Liver (tissue), 9 donors: ENCODE results near the gene TIMM17B. TPM values are rescaled to one million over a fixed set of nuclear protein-coding genes. Genes with fewer than 3 reads are reported as not detected.

Source experiments
- DNase-seq: peaks from one replicate; pipeline ENCODE4 v3.0.0-alpha.2; 2017; ENCODE audit warnings: low spot score
- H3K27ac ChIP-seq, 2 donors: one replicate each; pipeline ENCODE4 v1.7.0; 2013; ENCODE audit warnings: inconsistent platforms in 2 of 2, low read length in 2 of 2, control low read depth in 1 of 2, low read depth in 1 of 2, mild to moderate bottlenecking in 1 of 2
- H3K27me3 ChIP-seq, 4 donors: one replicate each; pipeline versions ENCODE4 v1.6.1 to v1.7.0; 2013; ENCODE audit warnings: low read length in 3 of 4, inconsistent platforms in 1 of 4, mild to moderate bottlenecking in 1 of 4, moderate library complexity in 1 of 4; ENCODE audit not compliant: control insufficient read depth in 4 of 4, insufficient read depth in 4 of 4
- H3K36me3 ChIP-seq, 4 donors: one replicate each; pipeline versions ENCODE4 v1.6.1 to v1.7.0; 2013; ENCODE audit warnings: low read length in 3 of 4, mild to moderate bottlenecking in 3 of 4, low read depth in 1 of 4, moderate library complexity in 1 of 4; ENCODE audit not compliant: control insufficient read depth in 4 of 4, insufficient read depth in 3 of 4
- H3K4me1 ChIP-seq, 4 donors: one replicate each; pipeline versions ENCODE4 v1.6.1 to v1.7.0; 2013; ENCODE audit warnings: low read length in 3 of 4, mild to moderate bottlenecking in 3 of 4, moderate library complexity in 1 of 4; ENCODE audit not compliant: control insufficient read depth in 4 of 4, insufficient read depth in 4 of 4
- H3K4me3 ChIP-seq, 3 donors: one replicate each; pipeline versions ENCODE4 v1.6.1 to v1.7.0; 2013; ENCODE audit warnings: low read length in 3 of 3, control low read depth in 1 of 3, low read depth in 1 of 3, mild to moderate bottlenecking in 1 of 3
- H3K9ac ChIP-seq, 2 donors: one replicate each; pipeline ENCODE4 v1.7.0; 2013; ENCODE audit warnings: low read length in 2 of 2, mild to moderate bottlenecking in 2 of 2, moderate library complexity in 2 of 2, control low read depth in 1 of 2, low read depth in 1 of 2
- H3K9me3 ChIP-seq, 4 donors: one replicate each; pipeline versions ENCODE4 v1.6.1 to v1.7.0; 2013; ENCODE audit warnings: low read length in 3 of 4; ENCODE audit not compliant: control insufficient read depth in 4 of 4
- EGR1 ChIP-seq, 2 donors: IDR thresholded peaks; 2 replicates each; pipeline ENCODE4 v1.6.1; 2016 to 2018; ENCODE audit warnings: antibody characterized with exemption in 2 of 2, low read depth in 2 of 2
- FOXA1 ChIP-seq: IDR thresholded peaks from 2 replicates; pipeline ENCODE4 v1.6.1; 2016; ENCODE audit warnings: antibody characterized with exemption
- FOXA2 ChIP-seq: IDR thresholded peaks from 2 replicates; pipeline ENCODE4 v1.6.1; 2016; ENCODE audit warnings: antibody characterized with exemption
- HNF4A ChIP-seq, 2 donors: conservative IDR thresholded peaks; 2 replicates each; pipeline ENCODE4 v1.6.1; 2016; ENCODE audit warnings: antibody characterized with exemption in 2 of 2, mild to moderate bottlenecking in 2 of 2
- HNF4G ChIP-seq: IDR thresholded peaks from 2 replicates; pipeline ENCODE4 v1.6.1; 2016; ENCODE audit warnings: antibody characterized with exemption
- NR2F2 ChIP-seq: IDR thresholded peaks from 2 replicates; pipeline ENCODE4 v1.6.1; 2016; ENCODE audit warnings: antibody characterized with exemption
- RAD21 ChIP-seq, 2 donors: IDR thresholded peaks; 2 replicates each; pipeline ENCODE4 v1.6.1; 2016; ENCODE audit warnings: antibody characterized with exemption in 2 of 2, mild to moderate bottlenecking in 2 of 2
- RXRA ChIP-seq, 2 donors: IDR thresholded peaks; 2 replicates each; pipeline ENCODE4 v1.6.1; 2017 to 2018; ENCODE audit warnings: antibody characterized with exemption in 2 of 2, mild to moderate bottlenecking in 1 of 2
- SP1 ChIP-seq: IDR thresholded peaks from 2 replicates; pipeline ENCODE4 v1.6.1; 2018; ENCODE audit warnings: antibody characterized with exemption, mild to moderate bottlenecking
- TAF1 ChIP-seq: conservative IDR thresholded peaks from 2 replicates; pipeline ENCODE4 v1.6.1; 2016; ENCODE audit warnings: antibody characterized with exemption, mild to moderate bottlenecking
- YY1 ChIP-seq: IDR thresholded peaks from 2 replicates; pipeline ENCODE4 v1.6.1; 2016; ENCODE audit warnings: antibody characterized with exemption, mild to moderate bottlenecking
- whole genome bisulfite sequencing: extraction: QIAGEN DNeasy Blood & Tissue Kit; methylation state at CpG from one replicate; pipeline ENCODE4 v1.1.7; 2013; 5-methylcytosine and 5-hydroxymethylcytosine counted together
- polyA plus RNA-seq, 2 donors: library from polyadenylated mRNA; stranded (reverse) in 1 of 2; unstranded in 1 of 2; fragments of 200-250 nt in 1 of 2; fragments of >200 nt in 1 of 2; fragmentation: Nextera tagmentation in 1 of 2; extraction: Ambion mirVana in 1 of 2; gene quantifications; one replicate each; pipeline versions ENCODE4 v1.2.1 to v1.2.3, GENCODE V29; 2013 to 2015
- total RNA-seq, 2 donors: library from RNA; depleted of rRNA; stranded (reverse); fragments of >200 nt; gene quantifications; one replicate each; pipeline ENCODE4 v1.2.3, GENCODE V29; 2014
- TF ChIP-seq, protein P1 (sequence below): IDR thresholded peaks from 2 replicates; pipeline ENCODE4 v1.6.1; 2016; ENCODE audit warnings: antibody characterized with exemption
- TF ChIP-seq, protein P2 (sequence below): IDR thresholded peaks from 2 replicates; pipeline ENCODE4 v1.6.1; 2016; ENCODE audit warnings: antibody characterized with exemption
- TF ChIP-seq, protein P3 (sequence below): IDR thresholded peaks from 2 replicates; pipeline ENCODE4 v1.6.1; 2016; ENCODE audit warnings: antibody characterized with exemption
- donor health status: healthy.
- donor health status: healthy.
- donor health status: healthy.
- donor health status: healthy.
- donor health status: healthy.

Gene TIMM17B
- total and polyA plus RNA-seq, 4 donors = 22.8 to 53.1 (median 30.0) TPM

DNA sequence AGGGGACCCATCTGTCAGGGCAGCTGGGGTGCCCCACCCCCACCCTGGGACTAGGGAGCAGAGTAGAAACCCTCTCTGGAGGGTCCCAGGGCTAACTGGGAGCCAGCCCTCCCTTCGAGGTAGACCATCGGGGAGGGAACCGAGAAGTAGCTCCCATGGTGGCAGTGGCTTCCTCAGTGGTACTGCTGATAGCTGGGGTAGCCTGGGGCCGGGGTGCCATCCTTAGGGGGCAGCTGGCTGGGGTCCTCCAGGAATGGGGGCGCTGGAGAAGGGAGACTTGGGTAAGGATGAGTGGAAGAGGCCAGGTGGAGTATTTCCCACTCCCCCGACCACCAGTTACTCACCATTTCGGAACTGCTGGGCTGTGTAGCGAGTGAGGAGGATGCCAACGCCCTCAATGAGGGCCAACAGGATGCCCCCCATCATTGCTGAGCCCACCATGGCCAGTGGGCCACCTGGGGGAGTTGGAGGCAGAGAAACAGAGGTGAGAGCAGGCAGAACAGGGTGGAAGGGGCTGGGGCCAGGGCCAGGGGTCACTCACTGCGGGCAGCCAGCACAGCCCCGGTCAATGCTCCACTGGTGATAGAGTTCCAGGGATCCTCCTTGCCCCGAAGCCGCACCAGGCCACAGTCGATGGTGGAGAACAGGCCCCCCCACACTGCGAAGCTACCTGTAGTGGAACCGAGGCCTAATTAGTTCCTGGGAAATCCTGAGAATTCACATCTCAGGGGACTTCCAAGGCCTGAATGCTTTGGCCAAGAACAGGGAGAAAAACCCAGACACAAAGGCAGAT, 3.8 kb downstream of the TIMM17B start:
- H3K27ac ChIP-seq = no peak overlapping the region
- no peaks in the 10 kb centered on the region for H3K9me3 ChIP-seq
- H3K4me3 ChIP-seq = no peak overlapping the region
- TF ChIP-seq, protein P1, sequence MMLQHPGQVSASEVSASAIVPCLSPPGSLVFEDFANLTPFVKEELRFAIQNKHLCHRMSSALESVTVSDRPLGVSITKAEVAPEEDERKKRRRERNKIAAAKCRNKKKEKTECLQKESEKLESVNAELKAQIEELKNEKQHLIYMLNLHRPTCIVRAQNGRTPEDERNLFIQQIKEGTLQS = no peak
- WGBS = 92% methylated on average over 16 of the region's 16 CpGs
- no peak overlapping the region for H3K9ac ChIP-seq
- H3K36me3 ChIP-seq = peaks cover 0 to 3% (median 0%) of the 10 kb centered on the region in 4 donors
- DNase-seq = no peak
- no peaks in the 10 kb centered on the region for H3K27me3 ChIP-seq
- H3K4me1 ChIP-seq = peaks cover 8 to 16% (median 12%) of the 10 kb centered on the region in 4 donors

DNA sequence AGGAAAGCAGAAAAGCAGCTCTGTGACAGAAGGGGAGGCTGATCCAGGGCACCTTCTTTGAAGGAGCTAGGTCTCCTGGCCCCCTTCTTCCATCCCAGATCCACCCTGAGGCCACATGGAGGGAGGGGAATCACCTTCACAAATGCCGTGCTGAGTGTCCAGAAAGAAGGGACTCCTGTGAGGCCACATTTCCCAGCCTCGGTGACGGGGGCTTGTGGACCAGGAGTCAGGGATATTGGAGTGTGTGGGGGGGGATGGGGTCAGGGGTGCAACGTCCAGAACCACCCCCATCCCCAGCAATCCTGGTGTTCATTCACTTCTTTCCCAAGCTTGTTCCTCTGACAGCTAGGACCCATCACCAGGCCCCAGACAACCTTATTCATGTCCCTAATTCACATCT, 4.7 kb downstream of the TIMM17B start:
- Histone ChIP-seq H3K36me3 (peaks cover 0 to 3% (median 0%) of the 10 kb centered on the region in 4 donors), H3K27me3 (no peaks in the 10 kb centered on the region), H3K4me1 (peaks cover 8 to 16% (median 11%) of the 10 kb centered on the region in 4 donors), H3K27ac (no peak overlapping the region), H3K9me3 (no peaks in the 10 kb centered on the region), H3K9ac (no peak overlapping the region), H3K4me3 (no peak overlapping the region)
- DNase-seq = no peak
- WGBS = 84% methylated on average over 4 of the region's 4 CpGs
- no peak for TF ChIP-seq YY1
- TF ChIP-seq, protein P1 = no peak
- no peak for TF ChIP-seq FOXA2
- TF ChIP-seq, protein P2, sequence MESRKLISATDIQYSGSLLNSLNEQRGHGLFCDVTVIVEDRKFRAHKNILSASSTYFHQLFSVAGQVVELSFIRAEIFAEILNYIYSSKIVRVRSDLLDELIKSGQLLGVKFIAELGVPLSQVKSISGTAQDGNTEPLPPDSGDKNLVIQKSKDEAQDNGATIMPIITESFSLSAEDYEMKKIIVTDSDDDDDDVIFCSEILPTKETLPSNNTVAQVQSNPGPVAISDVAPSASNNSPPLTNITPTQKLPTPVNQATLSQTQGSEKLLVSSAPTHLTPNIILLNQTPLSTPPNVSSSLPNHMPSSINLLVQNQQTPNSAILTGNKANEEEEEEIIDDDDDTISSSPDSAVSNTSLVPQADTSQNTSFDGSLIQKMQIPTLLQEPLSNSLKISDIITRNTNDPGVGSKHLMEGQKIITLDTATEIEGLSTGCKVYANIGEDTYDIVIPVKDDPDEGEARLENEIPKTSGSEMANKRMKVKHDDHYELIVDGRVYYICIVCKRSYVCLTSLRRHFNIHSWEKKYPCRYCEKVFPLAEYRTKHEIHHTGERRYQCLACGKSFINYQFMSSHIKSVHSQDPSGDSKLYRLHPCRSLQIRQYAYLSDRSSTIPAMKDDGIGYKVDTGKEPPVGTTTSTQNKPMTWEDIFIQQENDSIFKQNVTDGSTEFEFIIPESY = no peak
- no peak for TF ChIP-seq HNF4A (conservative IDR thresholded peaks at IDR 0.05)
- TF ChIP-seq, protein P3, sequence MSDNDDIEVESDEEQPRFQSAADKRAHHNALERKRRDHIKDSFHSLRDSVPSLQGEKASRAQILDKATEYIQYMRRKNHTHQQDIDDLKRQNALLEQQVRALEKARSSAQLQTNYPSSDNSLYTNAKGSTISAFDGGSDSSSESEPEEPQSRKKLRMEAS = no peak
- no peak for TF ChIP-seq EGR1 (IDR thresholded peaks at IDR 0.05; ENCODE audit: low read depth in 2 of 2)
- no peak for TF ChIP-seq NR2F2
- no peak for TF ChIP-seq SP1
- TF ChIP-seq FOXA1 = no peak
- TF ChIP-seq HNF4G = no peak
- TF ChIP-seq TAF1 = no peak
- TF ChIP-seq RXRA (IDR thresholded peaks at IDR 0.05) = no peak
- no peak for TF ChIP-seq RAD21 (IDR thresholded peaks at IDR 0.05)
